HepG2 (cell line): ENCODE data around the gene NOC2L. TPM values are rescaled to one million over a fixed set of nuclear protein-coding genes. Genes with fewer than 3 reads are reported as not detected.

Experiments used
- CTCF ChIP-seq: sonication (generic); formaldehyde crosslinking; IDR thresholded peaks from 2 replicates; pipeline ENCODE4 v1.5.0; 2020; ENCODE audit warnings: mild to moderate bottlenecking, missing genetic modification reagents, moderate library complexity
- HOXA5 ChIP-seq: sonication (generic); formaldehyde crosslinking; IDR thresholded peaks from 2 replicates; pipeline ENCODE4 v1.4.0; 2020; ENCODE audit warnings: missing genetic modification reagents
- MTA1 ChIP-seq: sonication (generic); formaldehyde crosslinking; IDR thresholded peaks from 2 replicates; pipeline ENCODE4 v1.4.0; 2020; ENCODE audit warnings: missing genetic modification reagents, mild to moderate bottlenecking, borderline replicate concordance
- PRMT3 ChIP-seq: sonication (generic); formaldehyde crosslinking; IDR thresholded peaks from 2 replicates; pipeline ENCODE4 v1.8.1; 2022; ENCODE audit warnings: low read depth, mild to moderate bottlenecking, moderate library complexity, missing genetic modification reagents, borderline replicate concordance
- SATB2 ChIP-seq: sonication (generic); formaldehyde crosslinking; IDR thresholded peaks from 2 replicates; pipeline ENCODE4 v1.5.0; 2020; ENCODE audit warnings: missing genetic modification reagents
- TEAD3 ChIP-seq: optimal IDR thresholded peaks from 2 replicates; pipeline ENCODE3; 2016; ENCODE audit warnings: borderline replicate concordance
- THAP9 ChIP-seq: sonication (generic); formaldehyde crosslinking; IDR thresholded peaks from 2 replicates; pipeline ENCODE4; 2020; ENCODE audit warnings: missing genetic modification reagents, mild to moderate bottlenecking, borderline replicate concordance
- ZFP91 ChIP-seq: sonication (generic); formaldehyde crosslinking; IDR thresholded peaks from 2 replicates; pipeline ENCODE4 v1.9.0; 2022; ENCODE audit warnings: missing genetic modification reagents, mild to moderate bottlenecking, borderline replicate concordance
- ZNF317 ChIP-seq: sonication (generic); formaldehyde crosslinking; IDR thresholded peaks from 2 replicates; pipeline ENCODE4 v1.5.0; 2020; ENCODE audit warnings: mild to moderate bottlenecking, missing genetic modification reagents
- ZNF318 ChIP-seq: sonication (generic); formaldehyde crosslinking; IDR thresholded peaks from 2 replicates; pipeline ENCODE4 v1.4.0; 2020; ENCODE audit warnings: mild to moderate bottlenecking, missing genetic modification reagents
- ZNF607 ChIP-seq: sonication (generic); formaldehyde crosslinking; IDR thresholded peaks from 2 replicates; pipeline ENCODE4 v1.5.1; 2020; ENCODE audit warnings: missing genetic modification reagents, mild to moderate bottlenecking, borderline replicate concordance
- polyA plus RNA-seq, 8 experiments: library from polyadenylated mRNA; depleted of rRNA in 3 of 8; stranded (reverse) in 7 of 8; unstranded in 1 of 8; fragments of >200 nt; fragmentation: Illumina TruSeq in 4 of 8; extraction: Trizol in 4 of 8; gene quantifications; 2 replicates each; pipeline versions ENCODE4 v1.2.1 to v1.2.3, GENCODE V29; 2011 to 2016; ENCODE audit warnings: low read depth in 4 of 8, missing spikeins in 1 of 8, mixed read lengths in 1 of 8; ENCODE audit not compliant: insufficient read depth in 1 of 8
- total RNA-seq, 5 experiments: library from RNA; depleted of rRNA; stranded (reverse); fragments of >200 nt; fragmentation: Illumina TruSeq; extraction: Trizol; gene quantifications; 2 replicates each; pipeline ENCODE4 v1.2.3, GENCODE V29; 2016; ENCODE audit warnings: low read depth in 1 of 5

Gene NOC2L
- total and polyA plus RNA-seq, 2 of the 13 experiments (the other 11 are each of a cell fraction or from before 2014, with no cell fraction given) = 32.0 to 103 TPM

DNA sequence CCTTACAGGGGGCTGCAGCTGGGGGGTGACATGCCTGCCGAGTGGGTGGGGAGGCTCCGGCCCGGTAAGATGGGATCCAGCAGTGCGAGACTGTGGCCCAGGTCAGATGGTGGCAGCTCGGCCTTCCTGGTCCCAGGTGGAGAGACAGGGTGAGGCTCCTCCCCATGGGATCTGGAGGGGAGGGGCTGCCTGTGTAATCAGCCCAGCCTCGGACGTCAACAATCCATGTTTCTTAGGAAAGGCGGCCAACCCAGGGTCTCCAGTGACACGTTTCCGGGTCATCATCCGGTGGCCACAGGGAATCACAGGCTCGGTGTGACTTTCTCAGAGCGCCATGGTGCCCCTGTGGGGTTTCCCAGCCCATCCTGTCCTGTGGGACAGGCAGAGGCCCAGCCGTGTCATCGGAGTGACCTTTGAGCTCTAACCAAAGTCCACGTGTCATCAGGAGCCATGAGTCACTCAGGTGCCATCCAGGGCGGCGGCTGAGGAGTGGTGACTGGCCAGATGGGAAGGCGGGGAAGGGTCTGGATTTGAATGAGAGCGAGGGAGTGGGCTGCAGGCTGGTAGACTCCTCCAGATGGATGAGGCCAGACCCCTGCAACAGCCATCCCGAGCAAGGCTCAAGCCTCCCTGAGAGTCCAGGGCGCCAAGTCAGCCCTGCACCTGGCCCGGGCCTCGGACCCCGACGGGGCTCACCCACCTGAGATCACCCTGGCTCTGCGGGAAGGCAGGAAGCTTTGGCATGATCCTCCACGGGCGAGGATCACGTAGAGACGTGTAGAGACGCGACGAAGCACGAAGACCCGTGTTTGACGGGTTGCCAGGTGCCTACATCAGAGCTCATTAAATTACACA lies 47.5 kb upstream of the NOC2L start (continued):
- TF ChIP-seq ZFP91 (CRISPR knock-in tag) (peak; percentile 85), THAP9 (CRISPR knock-in tag) (peak; percentile 80; the same call in 1 of the 2 replicates), TEAD3 (CRISPR knock-in tag) (peak; percentile 78), ZNF318 (no peak; the same call in 1 of the 2 replicates), ZNF607 (CRISPR knock-in tag) (0 out of 2 replicates have a peak, but pooled peaks have one; percentile 24), CTCF (CRISPR knock-in tag) (peak; percentile 25), ZNF317 (CRISPR knock-in tag) (no peak; the same call in 1 of the 2 replicates), MTA1 (peak; percentile 99), HOXA5 (CRISPR knock-in tag) (peak; percentile 78; the same call in 1 of the 2 replicates), SATB2 (no peak), PRMT3 (CRISPR knock-in tag) (no peak)
- TF ChIP-seq, all 625 proteins: peak for 343
